WERI-Rb-1 (cell line): Measurements from ENCODE around the gene FAM229A.
A peak's percentile ranks its signal among the peaks of the same experiment; 100 is the strongest.

Experiments
- DNase-seq: peaks from one replicate; pipeline ENCODE4 v3.0.0-alpha.2; 2020
- H3K27ac ChIP-seq: fragments of 250-450 bp; sonication (Bioruptor Pico); 2 replicates; pipeline ENCODE4 v1.5.1; 2020; ENCODE audit warnings: mild to moderate bottlenecking, moderate library complexity
- H3K27me3 ChIP-seq: fragments of 250-450 bp; sonication (Bioruptor Pico); 2 replicates; pipeline ENCODE4 v1.5.1; 2021; ENCODE audit warnings: mild to moderate bottlenecking, low read depth, moderate library complexity; ENCODE audit not compliant: insufficient read depth, severe bottlenecking
- H3K36me3 ChIP-seq: fragments of 250-450 bp; sonication (Bioruptor Pico); 2 replicates; pipeline ENCODE4 v1.5.1; 2020; ENCODE audit warnings: mild to moderate bottlenecking, moderate library complexity
- H3K4me3 ChIP-seq: 2 replicates; pipeline ENCODE4 v1.5.1; 2011; ENCODE audit warnings: low read depth, mild to moderate bottlenecking, control low read depth, low read length
- H3K9me3 ChIP-seq: fragments of 250-450 bp; sonication (Bioruptor Pico); 2 replicates; pipeline ENCODE4 v1.5.1; 2021; ENCODE audit warnings: mild to moderate bottlenecking, moderate library complexity; ENCODE audit not compliant: severe bottlenecking
- TF ChIP-seq, protein P1 (sequence below): IDR thresholded peaks from 2 replicates; pipeline ENCODE4 v1.5.1; 2011; ENCODE audit warnings: low read depth, mild to moderate bottlenecking, control low read depth, inconsistent platforms, low read length

FAM229A gene, protein sequence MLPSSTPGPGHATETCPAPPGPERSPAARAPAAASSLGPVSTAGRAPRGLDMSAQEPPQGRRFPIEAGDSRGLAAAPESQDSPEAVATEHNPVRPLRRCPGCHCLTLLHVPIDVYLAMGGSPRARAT

GRCh38 chr1:32362474-32363313 lies at the start of gene FAM229A, which contains the start of gene TSSK3:
TSS of gene FAM229A (minus strand) at chr1:32362485. CDS start at chr1:32362091, 394 bp downstream.
TSS of gene TSSK3 (plus strand) at chr1:32362539. CDS start at chr1:32362702, 163 bp downstream.
- Histone ChIP-seq H3K27me3 (no peaks in the 10 kb centered on the region), H3K9me3 (no peaks in the 10 kb centered on the region), H3K4me3 (peak within 1 kb of the TSS; percentile 49), H3K36me3 (peaks cover 42% of the 10 kb centered on the region), H3K27ac (peak within 1 kb of the TSS; percentile 70)
- DNase-seq = no peak
- TF ChIP-seq, protein P1, sequence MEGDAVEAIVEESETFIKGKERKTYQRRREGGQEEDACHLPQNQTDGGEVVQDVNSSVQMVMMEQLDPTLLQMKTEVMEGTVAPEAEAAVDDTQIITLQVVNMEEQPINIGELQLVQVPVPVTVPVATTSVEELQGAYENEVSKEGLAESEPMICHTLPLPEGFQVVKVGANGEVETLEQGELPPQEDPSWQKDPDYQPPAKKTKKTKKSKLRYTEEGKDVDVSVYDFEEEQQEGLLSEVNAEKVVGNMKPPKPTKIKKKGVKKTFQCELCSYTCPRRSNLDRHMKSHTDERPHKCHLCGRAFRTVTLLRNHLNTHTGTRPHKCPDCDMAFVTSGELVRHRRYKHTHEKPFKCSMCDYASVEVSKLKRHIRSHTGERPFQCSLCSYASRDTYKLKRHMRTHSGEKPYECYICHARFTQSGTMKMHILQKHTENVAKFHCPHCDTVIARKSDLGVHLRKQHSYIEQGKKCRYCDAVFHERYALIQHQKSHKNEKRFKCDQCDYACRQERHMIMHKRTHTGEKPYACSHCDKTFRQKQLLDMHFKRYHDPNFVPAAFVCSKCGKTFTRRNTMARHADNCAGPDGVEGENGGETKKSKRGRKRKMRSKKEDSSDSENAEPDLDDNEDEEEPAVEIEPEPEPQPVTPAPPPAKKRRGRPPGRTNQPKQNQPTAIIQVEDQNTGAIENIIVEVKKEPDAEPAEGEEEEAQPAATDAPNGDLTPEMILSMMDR = no peak

DNA sequence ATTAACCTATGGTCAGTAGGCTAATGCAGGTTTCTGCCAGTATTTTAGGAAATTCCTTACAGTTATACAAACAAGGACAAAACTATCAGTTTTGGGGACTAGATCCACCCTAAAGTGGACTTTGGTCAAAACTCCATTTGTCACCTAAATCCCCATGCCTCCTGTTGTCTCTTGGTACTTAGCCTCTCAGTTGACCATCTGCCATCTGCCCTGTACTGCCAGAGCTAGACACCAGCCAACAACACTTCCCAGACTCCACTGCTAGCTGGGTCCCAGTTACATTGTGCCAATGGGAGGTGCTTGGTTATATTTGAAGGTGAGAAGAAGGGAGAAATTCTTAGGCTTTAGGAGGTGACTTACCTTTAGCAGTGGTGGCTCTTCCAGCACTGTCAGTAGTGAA lies 49.0 kb upstream of the FAM229A start:
- peak overlapping the region; percentile 30 for H3K27ac ChIP-seq
- H3K9me3 ChIP-seq = no peaks in the 10 kb centered on the region
- H3K27me3 ChIP-seq = no peaks in the 10 kb centered on the region
- DNase-seq = peak; percentile 59
- H3K4me3 ChIP-seq = no peak overlapping the region
- TF ChIP-seq, protein P1 = no peak
- H3K36me3 ChIP-seq = no peaks in the 10 kb centered on the region

DNA sequence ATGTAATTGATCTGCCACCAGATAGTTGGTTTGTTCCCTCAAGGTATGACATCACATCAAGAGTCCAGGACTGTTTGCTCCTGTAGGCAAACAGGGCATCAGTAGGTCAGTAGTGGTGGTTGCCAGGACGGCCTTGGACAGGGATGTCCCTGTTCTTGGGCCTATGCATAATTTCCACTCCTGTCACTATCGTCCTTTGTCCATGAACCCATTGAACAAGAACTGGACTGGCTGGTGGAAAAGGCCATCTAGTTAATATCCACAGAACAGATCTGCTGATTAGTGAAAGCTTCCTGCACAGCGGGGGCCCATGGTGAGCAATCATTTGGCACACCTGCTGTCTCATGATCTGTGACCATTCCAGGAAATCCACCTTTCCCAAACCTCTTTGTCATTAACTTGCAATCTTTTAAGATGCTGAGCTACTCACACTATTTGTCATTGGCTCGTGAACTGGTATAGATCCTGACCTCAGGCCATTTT lies 44.4 kb upstream of the FAM229A start:
- Histone ChIP-seq H3K27me3 (no peaks in the 10 kb centered on the region), H3K9me3 (no peaks in the 10 kb centered on the region), H3K36me3 (no peaks in the 10 kb centered on the region), H3K27ac (no peak overlapping the region), H3K4me3 (no peak overlapping the region)
- TF ChIP-seq, protein P1 = no peak
- peak; percentile 44 for DNase-seq

DNA sequence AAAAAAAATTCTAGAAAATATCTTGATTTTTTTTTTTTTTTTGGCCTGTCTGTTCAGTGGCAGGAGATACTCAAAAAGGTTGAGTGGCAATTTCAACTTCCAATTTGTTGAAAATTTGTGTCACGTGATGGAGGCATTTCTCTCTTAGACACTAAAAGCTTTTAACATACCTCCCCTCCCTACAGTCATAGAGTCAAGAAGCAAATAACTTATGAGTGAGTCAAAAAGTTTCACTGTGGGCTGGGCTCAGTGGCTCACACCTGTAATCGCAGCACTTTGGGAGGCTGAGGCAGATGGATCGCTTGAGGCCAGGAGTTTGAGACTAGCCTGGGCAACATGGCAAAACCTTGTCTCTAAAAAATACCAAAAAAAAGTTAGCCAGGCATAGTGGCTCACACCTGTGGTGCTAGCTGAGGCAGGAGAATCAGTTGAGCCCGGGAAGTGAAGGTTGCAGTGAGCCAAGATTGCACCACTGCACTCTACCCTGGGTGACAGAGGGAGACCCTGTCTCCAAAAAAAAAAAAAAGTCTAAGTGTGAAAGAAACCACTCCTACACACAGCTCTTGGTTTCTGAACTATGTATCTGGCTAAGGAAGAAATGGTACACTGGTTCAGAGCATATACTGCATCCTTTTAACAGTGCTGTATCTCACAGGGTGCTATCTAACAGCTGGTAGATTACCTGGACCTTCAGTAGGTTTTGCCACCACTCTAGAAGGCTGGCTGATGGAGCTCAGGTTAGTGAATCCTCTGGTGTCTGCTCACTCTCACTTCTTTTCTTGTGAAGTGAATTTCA lies 43.6 kb upstream of the FAM229A start:
- Histone ChIP-seq H3K36me3 (no peaks in the 10 kb centered on the region), H3K9me3 (no peaks in the 10 kb centered on the region), H3K27me3 (no peaks in the 10 kb centered on the region), H3K4me3 (no peak overlapping the region), H3K27ac (no peak overlapping the region)
- no peak for DNase-seq
- TF ChIP-seq, protein P1 = no peak

DNA sequence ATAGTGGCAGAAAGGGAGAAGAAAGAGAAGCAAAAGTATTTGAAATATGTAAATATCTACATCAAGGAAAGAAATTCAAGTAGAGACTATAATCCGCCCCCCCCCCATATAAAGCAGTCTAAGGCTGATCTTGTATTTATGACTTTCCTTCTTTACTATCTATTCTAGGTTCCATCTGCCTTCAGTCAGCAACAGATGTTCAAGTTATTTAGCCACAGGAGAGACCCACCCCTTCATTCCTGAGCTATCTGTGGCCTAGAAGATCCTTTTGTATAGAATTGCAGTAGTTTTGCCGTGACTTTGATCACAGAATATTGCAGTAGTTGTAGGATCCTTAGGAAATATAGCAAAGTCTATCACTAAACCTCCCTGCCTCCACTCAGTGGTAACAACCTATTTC lies 42.7 kb upstream of the FAM229A start:
- no peak overlapping the region for H3K4me3 ChIP-seq
- no peaks in the 10 kb centered on the region for H3K27me3 ChIP-seq
- H3K36me3 ChIP-seq = no peaks in the 10 kb centered on the region
- TF ChIP-seq, protein P1 = no peak
- no peak for DNase-seq
- no peak overlapping the region for H3K27ac ChIP-seq
- H3K9me3 ChIP-seq = no peaks in the 10 kb centered on the region
